Neural cell (in vitro differentiated cells): ENCODE measurements around the gene EDN1.

Experiments
- EP300 ChIP-seq: fragments of 450-650 bp; conservative IDR thresholded peaks from 2 replicates; pipeline ENCODE4 v1.6.1; 2014; ENCODE audit warnings: antibody characterized with exemption, mild to moderate bottlenecking, moderate library complexity; ENCODE audit not compliant: poor library complexity, severe bottlenecking
- EZH2 ChIP-seq: fragments of 200-600, 300-800 bp; shearing (Covaris generic), sonication (generic); IDR thresholded peaks from 2 replicates; pipeline ENCODE4 v1.6.1; 2014; ENCODE audit warnings: antibody characterized with exemption, low read length, borderline replicate concordance, mild to moderate bottlenecking; ENCODE audit not compliant: insufficient read depth, poor library complexity, severe bottlenecking
- POLR2AphosphoS5 ChIP-seq: IDR thresholded peaks from 2 replicates; pipeline ENCODE4 v1.6.1; 2012
- RAD21 ChIP-seq: fragments of 450-650 bp; conservative IDR thresholded peaks from 2 replicates; pipeline ENCODE4 v1.6.1; 2014; ENCODE audit warnings: antibody characterized with exemption, mild to moderate bottlenecking, moderate library complexity
- TAF1 ChIP-seq: IDR thresholded peaks from 2 replicates; pipeline ENCODE4 v1.6.1; 2012; ENCODE audit warnings: low read depth
- TF ChIP-seq, protein P1 (sequence below): fragments of 450-650 bp; IDR thresholded peaks from 2 replicates; pipeline ENCODE4 v1.5.1; 2014; ENCODE audit warnings: antibody characterized with exemption, mild to moderate bottlenecking, moderate library complexity; ENCODE audit not compliant: poor library complexity, severe bottlenecking
- TF ChIP-seq, protein P2 (sequence below): IDR thresholded peaks from 2 replicates; pipeline ENCODE4 v1.6.1; 2012; ENCODE audit warnings: borderline replicate concordance

GRCh38 chr6:12275107-12275506 is 15.1 kb upstream of the EDN1 start:
- TF ChIP-seq, protein P1, sequence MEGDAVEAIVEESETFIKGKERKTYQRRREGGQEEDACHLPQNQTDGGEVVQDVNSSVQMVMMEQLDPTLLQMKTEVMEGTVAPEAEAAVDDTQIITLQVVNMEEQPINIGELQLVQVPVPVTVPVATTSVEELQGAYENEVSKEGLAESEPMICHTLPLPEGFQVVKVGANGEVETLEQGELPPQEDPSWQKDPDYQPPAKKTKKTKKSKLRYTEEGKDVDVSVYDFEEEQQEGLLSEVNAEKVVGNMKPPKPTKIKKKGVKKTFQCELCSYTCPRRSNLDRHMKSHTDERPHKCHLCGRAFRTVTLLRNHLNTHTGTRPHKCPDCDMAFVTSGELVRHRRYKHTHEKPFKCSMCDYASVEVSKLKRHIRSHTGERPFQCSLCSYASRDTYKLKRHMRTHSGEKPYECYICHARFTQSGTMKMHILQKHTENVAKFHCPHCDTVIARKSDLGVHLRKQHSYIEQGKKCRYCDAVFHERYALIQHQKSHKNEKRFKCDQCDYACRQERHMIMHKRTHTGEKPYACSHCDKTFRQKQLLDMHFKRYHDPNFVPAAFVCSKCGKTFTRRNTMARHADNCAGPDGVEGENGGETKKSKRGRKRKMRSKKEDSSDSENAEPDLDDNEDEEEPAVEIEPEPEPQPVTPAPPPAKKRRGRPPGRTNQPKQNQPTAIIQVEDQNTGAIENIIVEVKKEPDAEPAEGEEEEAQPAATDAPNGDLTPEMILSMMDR, result no peak
- TF ChIP-seq POLR2AphosphoS5, result no peak
- TF ChIP-seq EZH2, result no peak
- TF ChIP-seq, protein P2, sequence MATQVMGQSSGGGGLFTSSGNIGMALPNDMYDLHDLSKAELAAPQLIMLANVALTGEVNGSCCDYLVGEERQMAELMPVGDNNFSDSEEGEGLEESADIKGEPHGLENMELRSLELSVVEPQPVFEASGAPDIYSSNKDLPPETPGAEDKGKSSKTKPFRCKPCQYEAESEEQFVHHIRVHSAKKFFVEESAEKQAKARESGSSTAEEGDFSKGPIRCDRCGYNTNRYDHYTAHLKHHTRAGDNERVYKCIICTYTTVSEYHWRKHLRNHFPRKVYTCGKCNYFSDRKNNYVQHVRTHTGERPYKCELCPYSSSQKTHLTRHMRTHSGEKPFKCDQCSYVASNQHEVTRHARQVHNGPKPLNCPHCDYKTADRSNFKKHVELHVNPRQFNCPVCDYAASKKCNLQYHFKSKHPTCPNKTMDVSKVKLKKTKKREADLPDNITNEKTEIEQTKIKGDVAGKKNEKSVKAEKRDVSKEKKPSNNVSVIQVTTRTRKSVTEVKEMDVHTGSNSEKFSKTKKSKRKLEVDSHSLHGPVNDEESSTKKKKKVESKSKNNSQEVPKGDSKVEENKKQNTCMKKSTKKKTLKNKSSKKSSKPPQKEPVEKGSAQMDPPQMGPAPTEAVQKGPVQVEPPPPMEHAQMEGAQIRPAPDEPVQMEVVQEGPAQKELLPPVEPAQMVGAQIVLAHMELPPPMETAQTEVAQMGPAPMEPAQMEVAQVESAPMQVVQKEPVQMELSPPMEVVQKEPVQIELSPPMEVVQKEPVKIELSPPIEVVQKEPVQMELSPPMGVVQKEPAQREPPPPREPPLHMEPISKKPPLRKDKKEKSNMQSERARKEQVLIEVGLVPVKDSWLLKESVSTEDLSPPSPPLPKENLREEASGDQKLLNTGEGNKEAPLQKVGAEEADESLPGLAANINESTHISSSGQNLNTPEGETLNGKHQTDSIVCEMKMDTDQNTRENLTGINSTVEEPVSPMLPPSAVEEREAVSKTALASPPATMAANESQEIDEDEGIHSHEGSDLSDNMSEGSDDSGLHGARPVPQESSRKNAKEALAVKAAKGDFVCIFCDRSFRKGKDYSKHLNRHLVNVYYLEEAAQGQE, result no peak
- no peak for TF ChIP-seq RAD21
- no peak for TF ChIP-seq TAF1
- TF ChIP-seq EP300, result no peak
